Liver (tissue), 9 donors: ENCODE data around the gene PDYN. TPM values are rescaled to one million over a fixed set of nuclear protein-coding genes. Genes with fewer than 3 reads are reported as not detected.

ENCODE experiments used
- DNase-seq: peaks from one replicate; pipeline ENCODE4 v3.0.0-alpha.2; 2017; ENCODE audit warnings: low spot score
- H3K27ac ChIP-seq, 2 donors: one replicate each; pipeline ENCODE4 v1.7.0; 2013; ENCODE audit warnings: inconsistent platforms in 2 of 2, low read length in 2 of 2, control low read depth in 1 of 2, low read depth in 1 of 2, mild to moderate bottlenecking in 1 of 2
- H3K27me3 ChIP-seq, 4 donors: one replicate each; pipeline versions ENCODE4 v1.6.1 to v1.7.0; 2013; ENCODE audit warnings: low read length in 3 of 4, inconsistent platforms in 1 of 4, mild to moderate bottlenecking in 1 of 4, moderate library complexity in 1 of 4; ENCODE audit not compliant: control insufficient read depth in 4 of 4, insufficient read depth in 4 of 4
- H3K36me3 ChIP-seq, 4 donors: one replicate each; pipeline versions ENCODE4 v1.6.1 to v1.7.0; 2013; ENCODE audit warnings: low read length in 3 of 4, mild to moderate bottlenecking in 3 of 4, low read depth in 1 of 4, moderate library complexity in 1 of 4; ENCODE audit not compliant: control insufficient read depth in 4 of 4, insufficient read depth in 3 of 4
- H3K4me1 ChIP-seq, 4 donors: one replicate each; pipeline versions ENCODE4 v1.6.1 to v1.7.0; 2013; ENCODE audit warnings: low read length in 3 of 4, mild to moderate bottlenecking in 3 of 4, moderate library complexity in 1 of 4; ENCODE audit not compliant: control insufficient read depth in 4 of 4, insufficient read depth in 4 of 4
- H3K4me3 ChIP-seq, 3 donors: one replicate each; pipeline versions ENCODE4 v1.6.1 to v1.7.0; 2013; ENCODE audit warnings: low read length in 3 of 3, control low read depth in 1 of 3, low read depth in 1 of 3, mild to moderate bottlenecking in 1 of 3
- H3K9ac ChIP-seq, 2 donors: one replicate each; pipeline ENCODE4 v1.7.0; 2013; ENCODE audit warnings: low read length in 2 of 2, mild to moderate bottlenecking in 2 of 2, moderate library complexity in 2 of 2, control low read depth in 1 of 2, low read depth in 1 of 2
- H3K9me3 ChIP-seq, 4 donors: one replicate each; pipeline versions ENCODE4 v1.6.1 to v1.7.0; 2013; ENCODE audit warnings: low read length in 3 of 4; ENCODE audit not compliant: control insufficient read depth in 4 of 4
- EGR1 ChIP-seq, 2 donors: IDR thresholded peaks; 2 replicates each; pipeline ENCODE4 v1.6.1; 2016 to 2018; ENCODE audit warnings: antibody characterized with exemption in 2 of 2, low read depth in 2 of 2
- FOXA1 ChIP-seq: IDR thresholded peaks from 2 replicates; pipeline ENCODE4 v1.6.1; 2016; ENCODE audit warnings: antibody characterized with exemption
- GABPA ChIP-seq, 2 donors: IDR thresholded peaks in 1 of 2; conservative IDR thresholded peaks in 1 of 2; 2 replicates each; pipeline ENCODE4 v1.6.1; 2016; ENCODE audit warnings: antibody characterized with exemption in 2 of 2, mild to moderate bottlenecking in 1 of 2, moderate library complexity in 1 of 2
- HNF4A ChIP-seq, 2 donors: conservative IDR thresholded peaks; 2 replicates each; pipeline ENCODE4 v1.6.1; 2016; ENCODE audit warnings: antibody characterized with exemption in 2 of 2, mild to moderate bottlenecking in 2 of 2
- JUND ChIP-seq, 2 donors: IDR thresholded peaks; 2 replicates each; pipeline ENCODE4 v1.6.1; 2016; ENCODE audit warnings: antibody characterized with exemption in 2 of 2
- MAX ChIP-seq: IDR thresholded peaks from 2 replicates; pipeline ENCODE4 v1.6.1; 2016; ENCODE audit warnings: antibody characterized with exemption
- RXRA ChIP-seq, 2 donors: IDR thresholded peaks; 2 replicates each; pipeline ENCODE4 v1.6.1; 2017 to 2018; ENCODE audit warnings: antibody characterized with exemption in 2 of 2, mild to moderate bottlenecking in 1 of 2
- TAF1 ChIP-seq: conservative IDR thresholded peaks from 2 replicates; pipeline ENCODE4 v1.6.1; 2016; ENCODE audit warnings: antibody characterized with exemption, mild to moderate bottlenecking
- WGBS: extraction: QIAGEN DNeasy Blood & Tissue Kit; methylation state at CpG from one replicate; pipeline ENCODE4 v1.1.7; 2013; 5-methylcytosine and 5-hydroxymethylcytosine counted together
- polyA plus RNA-seq, 2 donors: library from polyadenylated mRNA; stranded (reverse) in 1 of 2; unstranded in 1 of 2; fragments of 200-250 nt in 1 of 2; fragments of >200 nt in 1 of 2; fragmentation: Nextera tagmentation in 1 of 2; extraction: Ambion mirVana in 1 of 2; gene quantifications; one replicate each; pipeline versions ENCODE4 v1.2.1 to v1.2.3, GENCODE V29; 2013 to 2015
- total RNA-seq, 2 donors: library from RNA; depleted of rRNA; stranded (reverse); fragments of >200 nt; gene quantifications; one replicate each; pipeline ENCODE4 v1.2.3, GENCODE V29; 2014
- TF ChIP-seq, protein P1 (sequence below): IDR thresholded peaks from 2 replicates; pipeline ENCODE4 v1.6.1; 2016; ENCODE audit warnings: antibody characterized with exemption, mild to moderate bottlenecking
- TF ChIP-seq, protein P2 (sequence below): IDR thresholded peaks from 2 replicates; pipeline ENCODE4 v1.6.1; 2016; ENCODE audit warnings: antibody characterized with exemption
- donor health status: healthy.
- donor health status: healthy.
- donor health status: healthy.
- donor health status: healthy.
- donor health status: healthy.

Gene PDYN
- total and polyA plus RNA-seq, 4 donors: not detected

DNA sequence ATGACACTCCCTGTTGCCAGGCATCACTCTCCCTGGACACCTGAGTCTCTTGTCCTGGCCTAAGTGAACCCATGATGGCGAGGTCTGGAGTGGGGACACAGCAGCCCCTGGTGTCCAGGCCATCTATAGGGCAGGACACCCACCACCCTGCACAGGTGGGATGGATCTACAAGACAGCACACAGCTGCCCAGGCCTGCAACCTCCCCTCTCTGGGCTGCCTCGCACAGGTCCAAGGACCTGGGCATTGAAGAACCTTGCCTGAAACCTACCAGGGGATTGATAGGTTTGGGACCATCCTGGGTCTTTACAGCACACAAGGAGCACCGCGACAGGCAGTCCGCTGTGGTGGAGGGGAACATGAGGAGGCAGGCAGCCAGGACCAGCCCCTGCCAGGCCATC, 11.2 kb downstream of the PDYN start:
- Histone ChIP-seq H3K4me3 (no peak overlapping the region), H3K4me1 (no peaks in the 10 kb centered on the region), H3K27me3 (peaks cover 0 to 10% (median 3%) of the 10 kb centered on the region in 4 donors), H3K9me3 (no peaks in the 10 kb centered on the region), H3K9ac (no peak overlapping the region), H3K36me3 (no peaks in the 10 kb centered on the region), H3K27ac (no peak overlapping the region)
- no peak for TF ChIP-seq TAF1
- no peak for TF ChIP-seq GABPA (IDR thresholded peaks at IDR 0.05 in 1 of 2, conservative IDR thresholded peaks at IDR 0.05 in 1 of 2)
- WGBS: 84% methylated on average over 5 of the region's 5 CpGs
- DNase-seq: no peak

GRCh38 chr20:1979106-1979778, 14.6 kb downstream of the PDYN start:
- Histone ChIP-seq H3K4me1 (no peaks in the 10 kb centered on the region), H3K9ac (no peak overlapping the region), H3K36me3 (no peaks in the 10 kb centered on the region), H3K27me3 (peaks cover 0 to 6% (median 0%) of the 10 kb centered on the region in 4 donors), H3K27ac (no peak overlapping the region), H3K9me3 (no peaks in the 10 kb centered on the region), H3K4me3 (no peak overlapping the region)
- DNase-seq: no peak
- 47% methylated on average over 3 of the region's 3 CpGs for WGBS
- TF ChIP-seq, protein P1, sequence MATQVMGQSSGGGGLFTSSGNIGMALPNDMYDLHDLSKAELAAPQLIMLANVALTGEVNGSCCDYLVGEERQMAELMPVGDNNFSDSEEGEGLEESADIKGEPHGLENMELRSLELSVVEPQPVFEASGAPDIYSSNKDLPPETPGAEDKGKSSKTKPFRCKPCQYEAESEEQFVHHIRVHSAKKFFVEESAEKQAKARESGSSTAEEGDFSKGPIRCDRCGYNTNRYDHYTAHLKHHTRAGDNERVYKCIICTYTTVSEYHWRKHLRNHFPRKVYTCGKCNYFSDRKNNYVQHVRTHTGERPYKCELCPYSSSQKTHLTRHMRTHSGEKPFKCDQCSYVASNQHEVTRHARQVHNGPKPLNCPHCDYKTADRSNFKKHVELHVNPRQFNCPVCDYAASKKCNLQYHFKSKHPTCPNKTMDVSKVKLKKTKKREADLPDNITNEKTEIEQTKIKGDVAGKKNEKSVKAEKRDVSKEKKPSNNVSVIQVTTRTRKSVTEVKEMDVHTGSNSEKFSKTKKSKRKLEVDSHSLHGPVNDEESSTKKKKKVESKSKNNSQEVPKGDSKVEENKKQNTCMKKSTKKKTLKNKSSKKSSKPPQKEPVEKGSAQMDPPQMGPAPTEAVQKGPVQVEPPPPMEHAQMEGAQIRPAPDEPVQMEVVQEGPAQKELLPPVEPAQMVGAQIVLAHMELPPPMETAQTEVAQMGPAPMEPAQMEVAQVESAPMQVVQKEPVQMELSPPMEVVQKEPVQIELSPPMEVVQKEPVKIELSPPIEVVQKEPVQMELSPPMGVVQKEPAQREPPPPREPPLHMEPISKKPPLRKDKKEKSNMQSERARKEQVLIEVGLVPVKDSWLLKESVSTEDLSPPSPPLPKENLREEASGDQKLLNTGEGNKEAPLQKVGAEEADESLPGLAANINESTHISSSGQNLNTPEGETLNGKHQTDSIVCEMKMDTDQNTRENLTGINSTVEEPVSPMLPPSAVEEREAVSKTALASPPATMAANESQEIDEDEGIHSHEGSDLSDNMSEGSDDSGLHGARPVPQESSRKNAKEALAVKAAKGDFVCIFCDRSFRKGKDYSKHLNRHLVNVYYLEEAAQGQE: no peak

DNA sequence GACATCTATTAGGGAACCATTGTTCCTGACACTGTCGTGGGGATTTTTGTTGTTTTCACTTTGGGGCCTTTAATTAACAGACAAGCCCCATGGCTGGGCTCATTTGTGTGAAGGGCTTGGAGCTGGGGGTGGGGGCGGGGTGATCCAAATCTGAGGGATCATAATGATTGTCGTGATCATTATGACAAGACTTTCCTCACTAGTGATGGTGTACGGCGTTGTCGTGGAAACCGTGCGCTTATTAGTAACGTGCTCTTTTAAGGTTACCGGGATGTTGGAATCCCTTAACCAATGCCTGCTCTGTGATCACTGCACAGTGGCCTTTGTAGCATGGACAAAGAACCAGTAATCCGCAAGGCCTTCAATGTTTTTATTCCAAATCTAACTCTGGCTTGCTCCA, 18.6 kb downstream of the PDYN start:
- Histone ChIP-seq H3K4me1 (no peaks in the 10 kb centered on the region), H3K9me3 (no peaks in the 10 kb centered on the region), H3K36me3 (no peaks in the 10 kb centered on the region), H3K9ac (no peak overlapping the region), H3K27ac (no peak overlapping the region), H3K4me3 (no peak overlapping the region), H3K27me3 (peaks cover 0 to 3% (median 0%) of the 10 kb centered on the region in 4 donors)
- TF ChIP-seq RXRA (IDR thresholded peaks at IDR 0.05): no peak
- TF ChIP-seq JUND (IDR thresholded peaks at IDR 0.05): no peak
- no peak for TF ChIP-seq HNF4A (conservative IDR thresholded peaks at IDR 0.05)
- WGBS: 95% methylated on average over 11 of the region's 11 CpGs
- no peak for DNase-seq

- H3K36me3 ChIP-seq: no peaks in the 10 kb centered on the region
- no peaks in the 10 kb centered on the region for H3K27me3 ChIP-seq
- DNase-seq: no peak
- no peak overlapping the region for H3K4me3 ChIP-seq
- no peaks in the 10 kb centered on the region for H3K4me1 ChIP-seq
- no peaks in the 10 kb centered on the region for H3K9me3 ChIP-seq
- H3K9ac ChIP-seq: no peak overlapping the region
- WGBS: 74% methylated on average over 15 of the region's 15 CpGs
- no peak overlapping the region for H3K27ac ChIP-seq
- TF ChIP-seq, protein P2, sequence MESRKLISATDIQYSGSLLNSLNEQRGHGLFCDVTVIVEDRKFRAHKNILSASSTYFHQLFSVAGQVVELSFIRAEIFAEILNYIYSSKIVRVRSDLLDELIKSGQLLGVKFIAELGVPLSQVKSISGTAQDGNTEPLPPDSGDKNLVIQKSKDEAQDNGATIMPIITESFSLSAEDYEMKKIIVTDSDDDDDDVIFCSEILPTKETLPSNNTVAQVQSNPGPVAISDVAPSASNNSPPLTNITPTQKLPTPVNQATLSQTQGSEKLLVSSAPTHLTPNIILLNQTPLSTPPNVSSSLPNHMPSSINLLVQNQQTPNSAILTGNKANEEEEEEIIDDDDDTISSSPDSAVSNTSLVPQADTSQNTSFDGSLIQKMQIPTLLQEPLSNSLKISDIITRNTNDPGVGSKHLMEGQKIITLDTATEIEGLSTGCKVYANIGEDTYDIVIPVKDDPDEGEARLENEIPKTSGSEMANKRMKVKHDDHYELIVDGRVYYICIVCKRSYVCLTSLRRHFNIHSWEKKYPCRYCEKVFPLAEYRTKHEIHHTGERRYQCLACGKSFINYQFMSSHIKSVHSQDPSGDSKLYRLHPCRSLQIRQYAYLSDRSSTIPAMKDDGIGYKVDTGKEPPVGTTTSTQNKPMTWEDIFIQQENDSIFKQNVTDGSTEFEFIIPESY: no peak
- TF ChIP-seq, protein P1: no peak
- no peak for TF ChIP-seq MAX
- TF ChIP-seq JUND (IDR thresholded peaks at IDR 0.05): no peak
- TF ChIP-seq EGR1 (IDR thresholded peaks at IDR 0.05; ENCODE audit: low read depth in 2 of 2): no peak
- no peak for TF ChIP-seq FOXA1
- TF ChIP-seq GABPA (IDR thresholded peaks at IDR 0.05 in 1 of 2, conservative IDR thresholded peaks at IDR 0.05 in 1 of 2): no peak
- TF ChIP-seq HNF4A (conservative IDR thresholded peaks at IDR 0.05): no peak
Observed at GRCh38 chr20:1973601-1974440, 20.0 kb downstream of the PDYN start.
